Liver (tissue), 9 donors: ENCODE results near the gene GABBR2. TPM values are rescaled to one million over a fixed set of nuclear protein-coding genes. Genes with fewer than 3 reads are reported as not detected.

ENCODE experiments used
- DNase-seq: peaks from one replicate; pipeline ENCODE4 v3.0.0-alpha.2; 2017; ENCODE audit warnings: low spot score
- H3K27ac ChIP-seq, 2 donors: one replicate each; pipeline ENCODE4 v1.7.0; 2013; ENCODE audit warnings: inconsistent platforms in 2 of 2, low read length in 2 of 2, control low read depth in 1 of 2, low read depth in 1 of 2, mild to moderate bottlenecking in 1 of 2
- H3K27me3 ChIP-seq, 4 donors: one replicate each; pipeline versions ENCODE4 v1.6.1 to v1.7.0; 2013; ENCODE audit warnings: low read length in 3 of 4, inconsistent platforms in 1 of 4, mild to moderate bottlenecking in 1 of 4, moderate library complexity in 1 of 4; ENCODE audit not compliant: control insufficient read depth in 4 of 4, insufficient read depth in 4 of 4
- H3K36me3 ChIP-seq, 4 donors: one replicate each; pipeline versions ENCODE4 v1.6.1 to v1.7.0; 2013; ENCODE audit warnings: low read length in 3 of 4, mild to moderate bottlenecking in 3 of 4, low read depth in 1 of 4, moderate library complexity in 1 of 4; ENCODE audit not compliant: control insufficient read depth in 4 of 4, insufficient read depth in 3 of 4
- H3K4me1 ChIP-seq, 4 donors: one replicate each; pipeline versions ENCODE4 v1.6.1 to v1.7.0; 2013; ENCODE audit warnings: low read length in 3 of 4, mild to moderate bottlenecking in 3 of 4, moderate library complexity in 1 of 4; ENCODE audit not compliant: control insufficient read depth in 4 of 4, insufficient read depth in 4 of 4
- H3K4me3 ChIP-seq, 3 donors: one replicate each; pipeline versions ENCODE4 v1.6.1 to v1.7.0; 2013; ENCODE audit warnings: low read length in 3 of 3, control low read depth in 1 of 3, low read depth in 1 of 3, mild to moderate bottlenecking in 1 of 3
- H3K9ac ChIP-seq, 2 donors: one replicate each; pipeline ENCODE4 v1.7.0; 2013; ENCODE audit warnings: low read length in 2 of 2, mild to moderate bottlenecking in 2 of 2, moderate library complexity in 2 of 2, control low read depth in 1 of 2, low read depth in 1 of 2
- H3K9me3 ChIP-seq, 4 donors: one replicate each; pipeline versions ENCODE4 v1.6.1 to v1.7.0; 2013; ENCODE audit warnings: low read length in 3 of 4; ENCODE audit not compliant: control insufficient read depth in 4 of 4
- ATF3 ChIP-seq: IDR thresholded peaks from 2 replicates; pipeline ENCODE4 v1.6.1; 2016; ENCODE audit warnings: antibody characterized with exemption
- CTCF ChIP-seq: fragments of 150-350 bp; IDR thresholded peaks from 2 replicates; pipeline ENCODE4 v1.5.1; 2017; ENCODE audit warnings: improper control_type of control experiment, low read depth, low read length; ENCODE audit not compliant: missing input control
- EGR1 ChIP-seq, 2 donors: IDR thresholded peaks; 2 replicates each; pipeline ENCODE4 v1.6.1; 2016 to 2018; ENCODE audit warnings: antibody characterized with exemption in 2 of 2, low read depth in 2 of 2
- FOXA1 ChIP-seq: IDR thresholded peaks from 2 replicates; pipeline ENCODE4 v1.6.1; 2016; ENCODE audit warnings: antibody characterized with exemption
- FOXA2 ChIP-seq: IDR thresholded peaks from 2 replicates; pipeline ENCODE4 v1.6.1; 2016; ENCODE audit warnings: antibody characterized with exemption
- GABPA ChIP-seq, 2 donors: IDR thresholded peaks in 1 of 2; conservative IDR thresholded peaks in 1 of 2; 2 replicates each; pipeline ENCODE4 v1.6.1; 2016; ENCODE audit warnings: antibody characterized with exemption in 2 of 2, mild to moderate bottlenecking in 1 of 2, moderate library complexity in 1 of 2
- HNF4A ChIP-seq, 2 donors: conservative IDR thresholded peaks; 2 replicates each; pipeline ENCODE4 v1.6.1; 2016; ENCODE audit warnings: antibody characterized with exemption in 2 of 2, mild to moderate bottlenecking in 2 of 2
- HNF4G ChIP-seq: IDR thresholded peaks from 2 replicates; pipeline ENCODE4 v1.6.1; 2016; ENCODE audit warnings: antibody characterized with exemption
- JUND ChIP-seq, 2 donors: IDR thresholded peaks; 2 replicates each; pipeline ENCODE4 v1.6.1; 2016; ENCODE audit warnings: antibody characterized with exemption in 2 of 2
- NR2F2 ChIP-seq: IDR thresholded peaks from 2 replicates; pipeline ENCODE4 v1.6.1; 2016; ENCODE audit warnings: antibody characterized with exemption
- RAD21 ChIP-seq, 2 donors: IDR thresholded peaks; 2 replicates each; pipeline ENCODE4 v1.6.1; 2016; ENCODE audit warnings: antibody characterized with exemption in 2 of 2, mild to moderate bottlenecking in 2 of 2
- REST ChIP-seq: IDR thresholded peaks from 2 replicates; pipeline ENCODE4 v1.6.1; 2016; ENCODE audit warnings: antibody characterized with exemption, mild to moderate bottlenecking
- RXRA ChIP-seq, 2 donors: IDR thresholded peaks; 2 replicates each; pipeline ENCODE4 v1.6.1; 2017 to 2018; ENCODE audit warnings: antibody characterized with exemption in 2 of 2, mild to moderate bottlenecking in 1 of 2
- SP1 ChIP-seq: IDR thresholded peaks from 2 replicates; pipeline ENCODE4 v1.6.1; 2018; ENCODE audit warnings: antibody characterized with exemption, mild to moderate bottlenecking
- TAF1 ChIP-seq: conservative IDR thresholded peaks from 2 replicates; pipeline ENCODE4 v1.6.1; 2016; ENCODE audit warnings: antibody characterized with exemption, mild to moderate bottlenecking
- YY1 ChIP-seq: IDR thresholded peaks from 2 replicates; pipeline ENCODE4 v1.6.1; 2016; ENCODE audit warnings: antibody characterized with exemption, mild to moderate bottlenecking
- WGBS: extraction: QIAGEN DNeasy Blood & Tissue Kit; methylation state at CpG from one replicate; pipeline ENCODE4 v1.1.7; 2013; 5-methylcytosine and 5-hydroxymethylcytosine counted together
- polyA plus RNA-seq, 2 donors: library from polyadenylated mRNA; stranded (reverse) in 1 of 2; unstranded in 1 of 2; fragments of 200-250 nt in 1 of 2; fragments of >200 nt in 1 of 2; fragmentation: Nextera tagmentation in 1 of 2; extraction: Ambion mirVana in 1 of 2; gene quantifications; one replicate each; pipeline versions ENCODE4 v1.2.1 to v1.2.3, GENCODE V29; 2013 to 2015
- total RNA-seq, 2 donors: library from RNA; depleted of rRNA; stranded (reverse); fragments of >200 nt; gene quantifications; one replicate each; pipeline ENCODE4 v1.2.3, GENCODE V29; 2014
- TF ChIP-seq, protein P1 (sequence below): IDR thresholded peaks from 2 replicates; pipeline ENCODE4 v1.6.1; 2016; ENCODE audit warnings: antibody characterized with exemption
- TF ChIP-seq, protein P2 (sequence below): IDR thresholded peaks from 2 replicates; pipeline ENCODE4 v1.6.1; 2016; ENCODE audit warnings: antibody characterized with exemption
- donor health status: healthy.
- donor health status: healthy.
- donor health status: healthy.
- donor health status: healthy.
- donor health status: healthy.

GABBR2 gene
- total and polyA plus RNA-seq, 4 donors, result 0.03 to 0.23 (median 0.08) TPM; not detected in 1

- H3K9ac ChIP-seq, result no peak overlapping the region
- H3K9me3 ChIP-seq, result no peaks in the 10 kb centered on the region
- H3K36me3 ChIP-seq, result no peaks in the 10 kb centered on the region
- no peak for DNase-seq
- H3K27me3 ChIP-seq, result no peaks in the 10 kb centered on the region
- WGBS, result 84% methylated on average over 8 of the region's 8 CpGs
- no peaks in the 10 kb centered on the region for H3K4me1 ChIP-seq
- H3K27ac ChIP-seq, result no peak overlapping the region
- no peak for TF ChIP-seq YY1
- TF ChIP-seq FOXA2, result no peak
- no peak for TF ChIP-seq HNF4G
- TF ChIP-seq, protein P1, sequence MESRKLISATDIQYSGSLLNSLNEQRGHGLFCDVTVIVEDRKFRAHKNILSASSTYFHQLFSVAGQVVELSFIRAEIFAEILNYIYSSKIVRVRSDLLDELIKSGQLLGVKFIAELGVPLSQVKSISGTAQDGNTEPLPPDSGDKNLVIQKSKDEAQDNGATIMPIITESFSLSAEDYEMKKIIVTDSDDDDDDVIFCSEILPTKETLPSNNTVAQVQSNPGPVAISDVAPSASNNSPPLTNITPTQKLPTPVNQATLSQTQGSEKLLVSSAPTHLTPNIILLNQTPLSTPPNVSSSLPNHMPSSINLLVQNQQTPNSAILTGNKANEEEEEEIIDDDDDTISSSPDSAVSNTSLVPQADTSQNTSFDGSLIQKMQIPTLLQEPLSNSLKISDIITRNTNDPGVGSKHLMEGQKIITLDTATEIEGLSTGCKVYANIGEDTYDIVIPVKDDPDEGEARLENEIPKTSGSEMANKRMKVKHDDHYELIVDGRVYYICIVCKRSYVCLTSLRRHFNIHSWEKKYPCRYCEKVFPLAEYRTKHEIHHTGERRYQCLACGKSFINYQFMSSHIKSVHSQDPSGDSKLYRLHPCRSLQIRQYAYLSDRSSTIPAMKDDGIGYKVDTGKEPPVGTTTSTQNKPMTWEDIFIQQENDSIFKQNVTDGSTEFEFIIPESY, result no peak
- TF ChIP-seq GABPA (IDR thresholded peaks at IDR 0.05 in 1 of 2, conservative IDR thresholded peaks at IDR 0.05 in 1 of 2), result no peak
- TF ChIP-seq REST, result no peak
- TF ChIP-seq RAD21 (IDR thresholded peaks at IDR 0.05), result no peak
- TF ChIP-seq CTCF, result no peak
- no peak for TF ChIP-seq FOXA1
- TF ChIP-seq SP1, result no peak
- TF ChIP-seq ATF3, result no peak
- TF ChIP-seq JUND (IDR thresholded peaks at IDR 0.05), result no peak
- no peak for TF ChIP-seq EGR1 (IDR thresholded peaks at IDR 0.05; ENCODE audit: low read depth in 2 of 2)
- TF ChIP-seq RXRA (IDR thresholded peaks at IDR 0.05), result no peak
- no peak for TF ChIP-seq HNF4A (conservative IDR thresholded peaks at IDR 0.05)
- no peak for TF ChIP-seq NR2F2
- TF ChIP-seq, protein P2, sequence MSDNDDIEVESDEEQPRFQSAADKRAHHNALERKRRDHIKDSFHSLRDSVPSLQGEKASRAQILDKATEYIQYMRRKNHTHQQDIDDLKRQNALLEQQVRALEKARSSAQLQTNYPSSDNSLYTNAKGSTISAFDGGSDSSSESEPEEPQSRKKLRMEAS, result no peak
- no peak for TF ChIP-seq TAF1
- no peak overlapping the region for H3K4me3 ChIP-seq
Measured at GRCh38 chr9:98399950-98400683, 308.6 kb downstream of the GABBR2 start.
